Eye (tissue), 1 donor: Measurements from ENCODE around the gene CARF.
"Not testable (repeated sequence)": the region's sequence is repeated elsewhere in the genome, so short reads cannot be mapped to it uniquely, and the experiment has no call there.

Experiments
- DNase-seq: peaks from one replicate; pipeline ENCODE4 v3.0.0-alpha.2; 2015

The CARF gene

DNA sequence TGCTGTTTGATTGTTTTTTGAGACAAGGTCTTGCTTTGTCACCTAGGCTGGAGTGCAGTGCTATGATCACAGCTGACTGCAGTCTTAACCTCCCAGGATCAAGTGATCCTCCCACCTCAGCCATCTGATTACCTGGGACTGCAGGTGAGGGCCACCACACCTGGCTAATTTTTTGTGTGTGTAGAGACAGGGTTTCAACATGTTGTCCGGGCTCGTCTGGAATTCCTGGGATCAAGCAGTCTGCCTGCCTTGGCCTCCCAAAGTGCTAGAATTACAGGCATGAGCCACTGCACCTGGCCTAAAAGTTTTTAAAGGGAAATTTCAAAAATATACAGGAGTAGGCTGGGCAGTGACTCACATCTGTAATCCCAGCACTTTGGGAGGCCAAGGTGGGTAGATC, 22.4 kb downstream of the CARF start:
- no peak for DNase-seq

DNA sequence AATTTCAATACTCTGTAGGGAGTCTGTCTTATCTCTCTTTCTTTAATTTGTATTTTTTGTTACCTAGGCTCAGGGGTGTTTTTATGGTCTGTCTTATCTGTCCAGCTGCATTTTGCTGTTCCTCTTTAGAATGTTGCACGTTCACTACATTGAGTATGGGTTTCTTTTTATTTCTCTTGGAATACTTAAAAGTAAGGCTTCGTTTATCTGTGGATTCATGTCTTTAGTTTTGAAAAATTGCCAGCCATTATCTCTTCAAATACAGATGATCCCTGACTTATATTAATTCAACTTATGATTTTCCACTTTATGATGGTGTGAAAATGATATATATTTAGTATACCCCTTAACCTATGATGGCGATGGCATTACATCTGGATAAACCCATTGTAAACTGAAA, 26.9 kb downstream of the CARF start:
- no peak for DNase-seq

GRCh38 chr2:202941771-202942170, 29.7 kb downstream of the CARF start:
- DNase-seq = no peak

DNA sequence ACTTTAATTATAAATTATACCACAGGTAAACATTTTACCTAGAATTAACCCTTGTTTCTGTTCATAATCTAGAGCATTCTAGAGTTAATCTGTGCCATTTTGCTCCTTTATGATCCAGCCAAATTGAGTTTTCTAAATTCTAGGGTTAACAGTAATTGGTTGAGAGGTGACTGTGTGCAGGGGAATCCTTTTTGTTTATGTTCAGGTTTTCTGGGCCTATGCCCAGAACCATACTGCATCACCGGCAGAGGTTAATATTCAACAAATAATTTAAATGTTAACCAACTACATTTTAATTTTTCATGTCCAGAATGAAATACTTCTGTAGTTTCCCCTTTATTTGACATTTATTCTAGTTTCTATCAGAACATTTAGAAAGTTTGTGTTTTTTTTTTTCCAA, 32.3 kb downstream of the CARF start:
- no peak for DNase-seq

DNA sequence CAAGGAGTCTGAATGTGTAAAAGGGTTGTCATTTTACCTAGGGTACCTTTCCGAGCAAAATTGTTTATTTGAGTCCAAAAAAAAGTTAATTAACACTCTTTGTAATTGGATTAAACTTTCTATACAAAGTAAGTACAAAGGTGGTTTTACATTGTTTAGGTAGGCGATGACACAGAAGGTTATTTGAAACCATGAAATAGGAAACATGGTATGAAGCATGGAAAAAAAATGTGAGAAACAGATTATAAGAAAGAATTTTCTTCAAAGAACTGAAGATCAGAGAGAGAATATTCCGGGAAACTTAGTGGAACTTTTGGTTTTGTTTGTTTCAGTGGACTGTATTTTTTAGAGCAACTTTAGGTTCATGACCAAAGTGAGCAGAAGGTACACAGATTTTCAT, 32.7 kb downstream of the CARF start:
- DNase-seq = no peak

DNA sequence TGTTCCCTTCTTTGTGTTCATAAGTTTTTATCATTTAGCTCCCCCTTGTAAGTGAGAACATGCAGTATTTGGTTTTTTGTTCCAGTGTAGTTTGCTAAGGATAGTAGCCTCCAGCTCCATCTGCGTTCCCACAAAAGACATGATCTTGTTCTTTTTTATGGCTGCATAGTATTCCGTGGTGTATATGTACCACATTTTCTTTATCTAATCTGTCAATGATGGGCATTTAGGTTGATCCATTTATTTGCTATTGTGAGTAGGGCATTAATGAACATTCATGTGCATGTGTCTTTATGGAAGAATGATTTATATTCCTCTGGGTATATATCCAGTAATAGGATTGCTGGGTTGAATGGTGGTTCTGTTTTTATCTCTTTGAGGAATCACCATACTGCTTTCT, 33.4 kb downstream of the CARF start:
- no peak for DNase-seq

- DNase-seq = not testable (repeated sequence)
These were observed 37.3 kb downstream of the CARF start for GRCh38 chr2:202949333-202949732.

GRCh38 chr2:202950592-202950991, 38.5 kb downstream of the CARF start:
- DNase-seq = no peak

DNA sequence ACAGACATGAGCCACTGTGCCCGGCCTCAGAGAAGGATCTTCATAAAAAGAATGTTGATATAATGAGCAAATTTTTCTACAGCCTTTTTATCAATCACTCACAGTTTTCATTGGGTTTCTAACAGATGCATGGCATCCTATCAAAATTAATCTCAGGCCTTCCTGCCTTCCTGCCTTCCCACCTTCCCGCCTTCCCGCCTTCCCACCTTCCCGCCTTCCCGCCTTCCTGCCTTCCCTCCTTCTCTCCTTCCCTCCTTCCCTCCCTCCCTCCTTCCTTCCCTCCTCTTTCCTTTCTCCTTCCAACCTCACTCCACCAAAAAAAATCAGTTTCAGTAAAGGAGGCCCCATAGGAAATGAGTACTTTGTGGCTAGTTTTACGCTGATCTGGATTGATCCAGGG, 48.4 kb downstream of the CARF start:
- DNase-seq = no peak

GRCh38 chr2:202963712-202964111, 51.6 kb downstream of the CARF start:
- DNase-seq = no peak

GRCh38 chr2:202965810-202966460, 53.9 kb downstream of the CARF start:
- DNase-seq = peak; percentile 13

GRCh38 chr2:202969404-202969803, 57.3 kb downstream of the CARF start:
- DNase-seq = not testable (repeated sequence)

DNA sequence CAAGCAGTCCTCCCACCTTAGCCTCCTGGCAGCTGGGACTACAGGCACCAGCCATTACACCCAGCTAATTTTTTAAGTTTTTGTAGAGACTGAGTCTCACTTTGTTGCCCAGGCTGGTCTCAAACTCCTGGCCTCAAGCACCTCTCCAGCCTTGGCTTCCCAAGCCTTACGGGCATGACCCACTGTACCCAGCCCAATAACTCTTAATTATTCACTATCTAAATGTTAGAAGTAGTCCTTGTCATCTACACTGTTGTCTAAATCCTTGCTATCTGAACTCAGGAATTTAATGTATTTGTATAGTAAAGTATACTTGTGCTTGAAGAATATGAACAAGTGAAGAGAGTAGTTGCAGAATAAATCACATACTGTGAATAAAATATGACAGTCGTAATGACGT, 64.7 kb downstream of the CARF start:
- DNase-seq = no peak

DNA sequence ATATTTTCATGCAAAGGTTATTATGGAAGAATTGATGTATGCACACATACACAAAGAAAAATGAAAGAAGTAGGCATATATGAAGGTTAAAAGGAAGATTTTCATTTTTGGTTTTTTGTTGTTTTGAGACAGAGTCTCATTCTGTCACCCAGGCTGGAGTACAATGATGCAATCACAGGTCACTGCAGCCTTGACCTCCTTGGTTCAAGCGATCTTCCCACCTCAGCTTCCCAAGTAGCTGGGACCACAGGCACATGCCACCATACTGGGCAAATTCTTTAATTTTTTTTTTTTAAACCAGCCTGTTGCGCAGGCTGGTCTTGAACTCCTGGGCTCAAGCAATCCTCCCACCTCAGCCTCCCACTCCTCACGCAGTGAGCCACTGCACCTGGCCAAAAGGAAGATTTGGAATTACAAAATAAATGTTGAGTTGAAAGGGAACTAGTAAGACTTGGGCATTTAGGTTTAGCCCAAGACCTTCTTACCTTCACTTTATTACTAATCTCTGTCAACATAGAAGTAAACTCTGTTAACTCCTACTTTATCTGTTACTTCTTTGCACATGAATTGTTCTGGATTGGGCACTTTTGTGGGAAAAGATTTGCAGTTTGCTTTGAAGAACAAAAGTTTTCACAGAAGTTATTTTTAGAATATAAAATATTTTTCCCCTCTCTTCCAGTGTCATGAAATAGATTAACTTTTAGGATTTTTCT, 70.9 kb downstream of the CARF start:
- DNase-seq = no peak

- no peak for DNase-seq
These were observed 77.7 kb downstream of the CARF start for GRCh38 chr2:202989749-202990148.

DNA sequence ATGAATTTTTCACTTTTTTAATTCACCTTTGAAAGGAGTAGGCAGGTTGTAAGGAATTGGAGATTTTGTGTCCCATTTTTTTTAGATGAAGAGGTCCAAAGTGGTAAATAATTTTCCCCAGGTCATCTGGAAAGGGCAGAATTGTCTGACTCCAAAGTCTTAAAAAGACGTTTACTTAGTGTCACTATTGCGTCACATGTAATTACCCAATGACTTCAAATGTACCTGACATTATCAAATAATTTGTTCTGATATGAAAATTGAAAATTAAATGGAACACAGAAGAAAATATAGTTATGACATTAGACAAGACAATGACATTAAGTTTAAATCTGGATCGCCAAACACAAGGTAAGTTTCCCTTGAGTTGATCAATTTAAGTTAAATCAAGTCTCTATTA, 78.4 kb downstream of the CARF start:
- no peak for DNase-seq

- not testable (repeated sequence) for DNase-seq
These were observed 85.0 kb downstream of the CARF start for GRCh38 chr2:202997113-202997512.

DNA sequence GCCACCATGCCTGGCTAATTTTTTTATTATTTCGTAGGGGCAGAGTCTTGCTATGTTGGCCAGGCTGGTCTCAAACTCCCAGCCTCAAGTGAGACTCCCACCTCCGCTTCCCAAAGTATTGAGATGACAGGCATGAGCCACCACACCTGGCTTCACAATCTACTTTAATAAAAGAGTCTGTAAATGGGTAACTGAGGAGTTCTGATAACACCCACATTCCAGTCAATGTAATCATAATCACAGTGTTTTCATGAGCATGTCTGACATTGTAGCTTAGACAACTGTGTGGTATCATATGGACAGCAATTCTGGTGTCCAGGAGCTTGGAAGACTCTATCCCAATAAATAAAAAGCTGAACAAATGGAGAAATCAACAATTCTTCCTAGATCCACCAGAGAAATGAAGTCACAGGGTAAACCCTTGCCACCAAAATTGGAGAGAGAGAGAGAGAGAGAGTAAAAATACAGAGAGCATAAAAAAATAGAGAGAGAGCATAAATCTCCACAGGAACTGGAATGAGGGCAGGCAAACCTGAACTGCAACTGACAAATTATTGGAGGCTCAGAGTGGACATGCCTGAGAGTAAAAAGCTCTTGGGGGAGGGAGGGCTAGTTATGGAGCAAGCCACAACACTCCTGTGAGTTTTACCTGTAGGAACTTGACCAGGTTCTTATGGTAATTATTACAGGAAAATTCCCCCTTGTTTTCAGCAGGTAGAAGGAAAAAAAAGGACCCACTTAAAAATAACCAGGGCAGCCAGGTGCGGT, 90.2 kb downstream of the CARF start:
- DNase-seq = no peak

DNA sequence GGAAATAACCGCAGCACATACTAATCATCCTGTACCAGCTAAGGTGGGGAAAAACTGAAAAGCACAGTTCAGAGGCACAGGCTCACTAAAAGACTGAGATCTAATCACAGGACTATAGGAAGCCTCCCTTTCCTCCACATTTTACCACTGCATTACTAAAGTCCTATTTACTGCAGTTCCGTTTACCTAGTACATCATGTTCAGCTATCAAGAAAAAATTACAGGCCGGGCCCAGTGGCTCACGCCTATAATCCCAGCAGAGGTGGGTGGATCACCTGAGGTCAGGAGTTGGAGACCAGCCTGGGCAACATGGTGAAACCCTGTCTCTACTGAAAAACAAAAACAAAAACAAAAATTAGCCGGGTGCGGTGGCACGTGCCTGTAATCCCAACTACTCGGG, 91.6 kb downstream of the CARF start:
- DNase-seq = no peak

DNA sequence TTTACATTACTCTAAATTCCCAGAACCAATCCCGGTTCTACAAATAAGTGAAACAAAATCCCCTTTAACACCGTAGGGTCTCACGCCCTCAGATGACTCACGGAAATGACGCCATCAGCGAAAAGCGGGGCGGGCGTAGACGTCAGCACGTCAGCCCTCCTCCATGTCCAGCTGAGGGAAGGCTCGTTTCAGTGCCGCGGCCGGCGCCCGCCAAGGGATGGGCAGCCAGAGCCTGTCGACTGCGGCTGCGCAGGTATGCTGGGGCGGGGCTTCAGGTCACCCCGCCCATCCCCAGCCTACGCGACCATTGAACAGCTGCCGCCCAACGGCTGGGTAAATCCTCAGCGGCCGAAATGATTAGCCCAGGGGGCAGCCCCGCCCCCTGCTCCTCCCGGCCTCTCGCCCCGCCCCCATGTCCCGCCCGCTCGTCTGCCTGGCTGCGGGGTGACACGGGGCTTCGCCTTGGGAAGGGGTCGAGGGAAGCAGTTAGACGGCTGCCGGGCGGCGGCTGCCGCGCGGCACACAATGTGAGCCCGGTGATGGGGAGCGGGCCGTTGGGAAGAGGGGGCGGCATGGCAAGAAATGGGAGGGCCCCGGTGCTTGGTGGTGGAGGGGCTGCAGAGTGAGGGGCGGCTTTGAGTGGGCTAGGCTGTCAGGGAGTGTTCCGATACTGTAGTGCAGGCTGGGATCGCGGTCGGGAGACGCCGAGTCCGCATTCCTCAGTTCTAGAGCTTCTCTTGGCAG, 102.6 kb downstream of the CARF start, which contains the start of gene NBEAL1:
NBEAL1 (plus strand) TSS at position 420 of the 744 bp plus-strand sequence. CDS start 1,510 bp downstream, outside the sequence.
- peak; percentile 99 for DNase-seq

DNA sequence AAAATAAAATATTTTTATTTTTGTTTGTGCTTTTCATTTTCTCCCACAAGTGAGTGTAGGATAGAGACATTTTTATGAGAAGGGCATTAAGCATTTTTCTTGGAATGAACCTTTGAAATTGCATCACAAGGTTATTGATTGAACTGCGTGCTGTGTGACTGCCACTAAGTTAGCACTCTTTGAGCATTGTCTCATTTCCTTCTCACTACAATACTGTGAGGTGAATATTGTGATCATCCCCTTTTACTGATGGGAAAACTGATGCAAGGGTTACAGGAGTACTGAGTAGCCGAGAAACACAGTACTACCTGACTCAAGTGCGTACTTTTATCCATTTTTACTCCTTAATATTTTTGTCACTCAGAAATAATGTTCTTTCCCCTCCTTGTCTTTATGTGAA, 104.6 kb downstream of the CARF start:
- DNase-seq = no peak

- DNase-seq = peak; percentile 33
These were observed 106.1 kb downstream of the CARF start for GRCh38 chr2:203018181-203018580.

DNA sequence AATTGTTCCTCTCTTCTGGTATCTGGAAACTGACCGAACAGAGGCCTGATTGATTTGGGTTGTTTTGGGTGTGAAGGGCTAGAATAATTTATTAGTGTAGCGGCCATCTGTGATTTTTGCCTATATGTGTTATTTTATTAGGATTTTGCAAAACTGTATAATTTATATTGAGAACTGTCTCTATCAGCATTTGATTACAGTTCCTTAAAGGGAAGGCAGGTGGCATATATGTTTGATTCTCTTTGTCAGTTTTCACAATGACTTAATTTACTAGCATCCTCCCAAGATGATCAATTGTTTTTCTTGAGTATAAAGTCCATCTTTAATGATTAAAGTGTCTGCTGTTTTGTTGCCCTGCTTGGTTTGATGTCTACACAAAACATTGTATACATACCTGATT, 107.1 kb downstream of the CARF start:
- DNase-seq = peak; percentile 12
